ENCODE data around the gene MYO16. TPM values are rescaled to one million over a fixed set of nuclear protein-coding genes. Genes with fewer than 3 reads are reported as not detected.
A peak's percentile ranks its signal among the peaks of the same experiment; 100 is the strongest.
"Not testable (repeated sequence)": the region's sequence is repeated elsewhere in the genome, so short reads cannot be mapped to it uniquely, and the experiment has no call there.

Gene MYO16
- total RNA-seq, 1 donor from 2014 or later, result not detected

GRCh38 chr13:108860418-108860817 lies 231.0 kb downstream of the MYO16 start:
- no peaks in the 10 kb centered on the region for H3K36me3 Mint-ChIP-seq (ENCODE audit: low read depth)
- no peak overlapping the region for H3K27ac Mint-ChIP-seq
- no peaks in the 10 kb centered on the region for H3K9me3 Mint-ChIP-seq
- intact Hi-C loops (cut with micrococcal nuclease), result no loop called here
- no peak for DNase-seq
- no peaks in the 10 kb centered on the region for H3K4me1 Mint-ChIP-seq
- peaks cover 1% of the 10 kb centered on the region for H3K27me3 Mint-ChIP-seq
- H3K4me3 Mint-ChIP-seq, result no peak overlapping the region

DNA sequence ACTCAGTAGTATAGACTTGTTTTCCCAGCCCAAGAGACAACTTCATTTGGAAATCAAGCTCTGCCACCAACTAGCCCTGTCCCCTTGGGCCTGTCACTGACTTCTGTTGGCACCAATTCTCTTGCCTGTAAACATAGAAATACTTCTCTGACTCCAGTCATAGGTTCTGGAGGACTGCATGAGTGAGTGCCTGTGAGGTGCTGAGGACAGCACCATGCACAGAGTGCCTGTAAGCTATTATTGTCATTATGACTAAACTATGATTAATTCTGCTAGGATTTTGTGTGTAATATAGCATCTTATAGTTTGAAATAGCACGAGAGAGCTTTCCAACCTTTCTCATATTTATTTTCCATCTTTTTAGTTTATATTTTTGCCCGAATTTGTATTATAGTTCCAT lies 247.9 kb downstream of the MYO16 start:
- no peaks in the 10 kb centered on the region for H3K4me1 Mint-ChIP-seq
- no peak overlapping the region for H3K27ac Mint-ChIP-seq
- intact Hi-C loops (cut with micrococcal nuclease), result no loop called here
- H3K27me3 Mint-ChIP-seq, result no peaks in the 10 kb centered on the region
- no peaks in the 10 kb centered on the region for H3K36me3 Mint-ChIP-seq (ENCODE audit: low read depth)
- H3K4me3 Mint-ChIP-seq, result no peak overlapping the region
- DNase-seq, result no peak
- no peaks in the 10 kb centered on the region for H3K9me3 Mint-ChIP-seq

- Mint-ChIP-seq H3K4me3 (no peak overlapping the region), H3K36me3 (ENCODE audit: low read depth) (no peaks in the 10 kb centered on the region), H3K9me3 (no peaks in the 10 kb centered on the region), H3K4me1 (no peaks in the 10 kb centered on the region), H3K27me3 (no peaks in the 10 kb centered on the region), H3K27ac (no peak overlapping the region)
- intact Hi-C loops (cut with micrococcal nuclease), result no loop called here
- DNase-seq, result no peak
Measured at GRCh38 chr13:108878732-108879131, 249.3 kb downstream of the MYO16 start.

DNA sequence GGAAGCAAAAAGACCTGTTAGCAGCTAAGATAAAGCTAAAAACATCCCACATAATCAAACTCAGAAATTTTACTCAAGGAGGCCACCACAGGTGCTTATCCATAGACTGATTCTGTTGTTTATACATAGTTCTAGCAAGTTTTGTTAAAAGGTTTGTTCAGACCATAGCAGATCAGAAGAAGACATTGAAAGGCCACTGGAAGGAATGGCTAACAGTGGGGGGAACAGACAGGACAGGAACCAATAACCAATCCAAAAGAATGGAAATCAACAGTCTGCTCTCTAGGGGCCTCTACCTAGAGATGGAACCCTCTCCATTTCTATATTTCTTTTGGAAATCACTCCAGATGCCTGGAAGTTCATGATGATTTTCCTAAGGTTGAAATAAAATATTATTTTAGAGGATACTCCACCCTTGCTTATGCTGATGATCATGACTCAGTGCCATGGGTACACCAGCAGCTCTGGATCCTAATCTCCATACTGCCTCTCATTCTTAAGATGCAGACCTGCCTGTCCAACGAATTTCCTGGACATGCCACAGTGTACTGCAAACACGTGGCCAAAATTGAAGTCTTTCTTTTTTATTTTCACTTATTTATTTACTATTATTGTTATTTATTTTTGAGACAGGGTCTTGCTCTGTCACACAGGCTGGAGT lies 260.0 kb downstream of the MYO16 start:
- H3K4me3 Mint-ChIP-seq, result no peak overlapping the region
- peaks cover 9% of the 10 kb centered on the region for H3K27me3 Mint-ChIP-seq
- no peaks in the 10 kb centered on the region for H3K36me3 Mint-ChIP-seq (ENCODE audit: low read depth)

DNA sequence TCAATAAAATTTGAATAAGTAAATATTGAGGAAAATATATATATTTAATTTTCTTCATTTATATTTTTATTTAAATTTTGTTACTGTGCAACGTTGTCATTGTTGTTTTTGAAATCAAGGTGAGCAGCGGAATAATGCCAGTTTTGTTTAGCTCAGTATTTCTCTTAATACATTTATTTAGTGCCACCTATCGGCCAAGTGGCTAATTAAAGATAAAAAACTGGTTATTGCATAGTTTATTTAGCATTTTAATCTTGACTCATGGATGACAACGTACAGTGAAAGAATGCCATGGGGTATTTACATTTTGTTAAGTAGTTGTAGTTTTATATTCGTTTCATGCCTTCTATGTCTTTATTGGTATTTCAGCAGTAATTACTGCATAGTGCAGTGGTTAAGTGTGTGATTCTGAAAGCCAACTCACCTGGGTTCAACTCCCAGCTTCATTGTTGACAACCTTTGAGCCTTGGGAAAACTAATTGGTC lies 265.9 kb downstream of the MYO16 start:
- intact Hi-C loops (cut with micrococcal nuclease), result loop anchor here (5.0 kb wide), 1 partner anchor 668 kb away; no protein-coding TSS in a partner anchor
- DNase-seq, result no peak
- Mint-ChIP-seq H3K4me1 (peaks cover 11% of the 10 kb centered on the region), H3K27ac (no peak overlapping the region), H3K36me3 (ENCODE audit: low read depth) (no peaks in the 10 kb centered on the region), H3K4me3 (no peak overlapping the region), H3K9me3 (no peaks in the 10 kb centered on the region), H3K27me3 (peaks cover 11% of the 10 kb centered on the region)

More for the DNA sequence above, 260.0 kb downstream of the MYO16 start:
- DNase-seq, result no peak
- intact Hi-C loops (cut with micrococcal nuclease), result no loop called here
- Mint-ChIP-seq H3K4me1 (no peaks in the 10 kb centered on the region), H3K27ac (no peak overlapping the region), H3K9me3 (no peaks in the 10 kb centered on the region)

- H3K27me3 Mint-ChIP-seq, result peaks cover 17% of the 10 kb centered on the region
- no peaks in the 10 kb centered on the region for H3K36me3 Mint-ChIP-seq (ENCODE audit: low read depth)
- DNase-seq, result peak; percentile 77
- intact Hi-C loops (cut with micrococcal nuclease), result loop anchor here (1.0 to 5.0 kb wide), 2 partner anchors 576 to 671 kb away; no protein-coding TSS in a partner anchor
- no peaks in the 10 kb centered on the region for H3K9me3 Mint-ChIP-seq
- peak overlapping the region; percentile 41 for H3K4me3 Mint-ChIP-seq
- no peak overlapping the region for H3K27ac Mint-ChIP-seq
- H3K4me1 Mint-ChIP-seq, result peaks cover 11% of the 10 kb centered on the region
Measured at GRCh38 chr13:108897955-108898354, 268.5 kb downstream of the MYO16 start.

DNA sequence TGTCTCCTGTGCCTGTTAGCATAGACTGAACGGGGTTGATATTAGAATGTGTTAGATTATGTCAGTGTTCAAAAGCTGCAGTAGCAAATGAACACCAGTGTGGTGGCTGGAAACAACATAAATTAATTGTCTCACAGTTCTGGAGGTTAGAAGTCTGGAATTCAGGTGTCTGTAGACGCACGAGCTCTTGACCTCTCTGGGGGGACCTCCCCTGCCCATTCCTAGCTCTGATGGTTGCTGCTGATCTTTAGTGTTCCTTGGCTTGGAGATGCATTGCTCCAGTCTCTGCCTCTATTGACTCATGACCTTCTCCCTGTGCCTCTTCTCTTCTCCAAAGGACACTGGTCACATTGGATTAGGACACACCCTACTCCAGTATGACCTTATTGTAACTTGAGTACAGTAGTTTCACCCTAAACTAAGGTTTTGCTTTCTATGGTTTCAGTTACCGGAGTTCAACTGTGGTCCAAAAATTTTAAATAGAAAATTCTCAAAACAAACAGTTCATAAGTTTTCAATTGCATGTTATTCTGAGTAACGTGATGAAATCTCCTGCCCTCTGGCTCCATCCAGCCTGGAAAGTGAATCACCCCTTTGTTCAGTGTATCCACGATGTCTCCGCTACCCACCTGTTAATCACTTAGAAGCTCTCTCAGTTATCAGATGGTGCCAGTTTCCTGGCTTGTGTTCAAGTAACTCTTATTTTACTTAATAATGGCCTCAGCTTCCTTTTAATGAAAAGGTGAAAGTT lies 273.2 kb downstream of the MYO16 start:
- intact Hi-C loops (cut with micrococcal nuclease), result no loop called here
- Mint-ChIP-seq H3K9me3 (no peaks in the 10 kb centered on the region), H3K36me3 (ENCODE audit: low read depth) (no peaks in the 10 kb centered on the region), H3K4me1 (peaks cover 5% of the 10 kb centered on the region), H3K27ac (no peak overlapping the region), H3K4me3 (no peak overlapping the region), H3K27me3 (peaks cover 16% of the 10 kb centered on the region)
- no peak for DNase-seq

- Mint-ChIP-seq H3K9me3 (no peaks in the 10 kb centered on the region), H3K27ac (no peak overlapping the region), H3K27me3 (peaks cover 15% of the 10 kb centered on the region), H3K36me3 (ENCODE audit: low read depth) (no peaks in the 10 kb centered on the region), H3K4me3 (no peak overlapping the region), H3K4me1 (no peaks in the 10 kb centered on the region)
- intact Hi-C loops (cut with micrococcal nuclease), result no loop called here
- DNase-seq, result no peak
Measured at GRCh38 chr13:108903613-108904012, 274.2 kb downstream of the MYO16 start.

- no peak for DNase-seq
- H3K27me3 Mint-ChIP-seq, result peaks cover 28% of the 10 kb centered on the region
- peaks cover 2% of the 10 kb centered on the region for H3K36me3 Mint-ChIP-seq (ENCODE audit: low read depth)
- peaks cover 18% of the 10 kb centered on the region for H3K4me1 Mint-ChIP-seq
- intact Hi-C loops (cut with micrococcal nuclease), result no loop called here
- H3K9me3 Mint-ChIP-seq, result no peaks in the 10 kb centered on the region
- no peak overlapping the region for H3K4me3 Mint-ChIP-seq
- no peak overlapping the region for H3K27ac Mint-ChIP-seq
Measured at GRCh38 chr13:108911807-108912206, 282.4 kb downstream of the MYO16 start.

DNA sequence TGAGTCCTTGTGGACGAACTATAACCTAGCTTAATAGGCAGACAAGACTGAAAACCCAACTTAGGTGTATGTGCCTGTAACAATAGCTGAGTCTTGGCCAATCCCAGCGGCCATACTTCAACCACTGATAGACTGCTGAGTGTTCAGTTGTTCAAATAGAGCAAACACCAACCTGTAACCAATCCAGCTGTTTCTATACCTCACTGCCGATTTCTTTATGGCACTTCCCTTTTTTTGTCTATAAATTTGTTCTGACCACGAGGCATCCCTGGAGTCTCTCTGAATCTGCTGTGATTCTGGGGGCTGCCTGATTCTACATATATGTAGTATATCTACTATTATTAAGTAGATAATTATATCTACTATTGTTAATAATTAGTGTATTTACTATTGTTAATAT lies 284.3 kb downstream of the MYO16 start:
- H3K9me3 Mint-ChIP-seq; intact Hi-C loops (cut with micrococcal nuclease); DNase-seq; H3K27ac Mint-ChIP-seq; H3K4me3 Mint-ChIP-seq; H3K36me3 Mint-ChIP-seq (ENCODE audit: low read depth): not testable (repeated sequence)
- H3K4me1 Mint-ChIP-seq, result peaks cover 18% of the 10 kb centered on the region
- H3K27me3 Mint-ChIP-seq, result peaks cover 26% of the 10 kb centered on the region

DNA sequence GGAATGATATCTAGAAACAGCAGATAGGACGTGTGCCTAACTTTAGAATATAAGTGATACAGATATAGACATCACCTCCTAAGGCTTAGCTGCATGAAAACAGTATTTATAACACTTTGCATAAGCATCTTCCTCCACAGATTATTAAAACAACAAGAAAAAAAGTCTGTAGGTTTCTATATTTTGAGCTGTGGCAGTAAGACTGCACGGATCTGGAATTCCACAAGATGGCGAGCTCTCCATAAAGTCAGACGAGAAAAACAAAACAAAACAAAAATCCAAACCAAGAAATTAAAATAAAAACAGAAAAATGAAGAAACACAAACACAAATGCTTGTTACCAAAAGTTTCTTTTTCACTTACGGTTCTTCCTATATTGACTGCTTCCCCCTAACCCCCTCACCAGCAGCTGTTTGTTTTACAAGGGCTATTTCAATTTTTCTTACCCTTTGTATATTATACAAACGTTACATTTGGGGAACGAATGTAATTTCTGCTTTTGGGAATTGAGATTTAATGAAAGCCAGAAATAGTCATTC lies 285.8 kb downstream of the MYO16 start:
- peaks cover 27% of the 10 kb centered on the region for H3K4me1 Mint-ChIP-seq
- H3K9me3 Mint-ChIP-seq, result no peaks in the 10 kb centered on the region
- H3K36me3 Mint-ChIP-seq (ENCODE audit: low read depth), result peaks cover 2% of the 10 kb centered on the region
- peaks cover 19% of the 10 kb centered on the region for H3K27me3 Mint-ChIP-seq
- no peak for DNase-seq
- intact Hi-C loops (cut with micrococcal nuclease), result loop anchor here (1.0 to 5.0 kb wide), 4 partner anchors 46 to 871 kb away; partner anchors contain the start of genes ABHD13, IRS2, LIG4 and TNFSF13B
- H3K4me3 Mint-ChIP-seq, result peak overlapping the region; percentile 77
- H3K27ac Mint-ChIP-seq, result peak overlapping the region; percentile 93

DNA sequence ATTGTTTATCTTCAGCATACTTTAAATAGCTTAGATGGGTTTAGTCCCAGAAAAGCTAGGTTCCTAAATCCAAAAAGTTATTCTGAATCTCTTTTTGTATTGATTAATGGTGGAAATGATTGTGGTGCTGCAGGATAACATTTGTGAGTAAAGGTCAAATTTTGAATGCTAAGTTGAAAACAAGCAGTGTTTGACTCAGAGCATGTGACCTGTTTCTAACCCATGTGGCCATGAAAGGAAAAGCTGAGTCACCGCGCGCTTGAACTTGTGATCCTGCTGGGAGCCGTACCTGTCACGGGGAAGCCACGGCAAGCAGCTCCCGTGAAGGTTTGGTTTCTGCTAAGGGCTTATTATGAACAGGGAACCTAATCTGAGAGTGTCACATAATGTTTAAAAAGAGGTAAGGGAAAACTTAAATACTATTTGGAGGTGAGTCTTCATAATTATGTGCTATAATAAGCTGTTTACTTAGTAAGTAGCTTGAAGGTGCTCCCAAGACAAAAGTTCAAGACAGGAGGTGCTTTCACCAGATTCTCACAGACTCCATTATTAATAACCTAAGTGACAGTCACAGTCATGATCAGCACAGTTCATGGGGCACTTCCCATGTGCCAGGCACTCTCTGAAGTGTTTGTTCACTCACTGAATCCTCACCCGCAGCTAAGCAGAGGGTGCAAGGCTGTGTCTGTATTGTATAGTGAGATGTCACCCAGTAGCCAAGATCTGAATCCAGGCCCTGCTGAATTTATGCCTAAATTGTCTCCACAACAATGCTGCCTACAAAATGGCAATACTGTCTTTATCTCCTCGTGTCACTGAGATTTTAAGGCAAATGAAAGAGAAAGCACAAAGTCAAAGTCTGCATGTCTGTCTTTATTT lies 286.5 kb downstream of the MYO16 start:
- peak overlapping the region; percentile 93 for H3K27ac Mint-ChIP-seq
- H3K4me1 Mint-ChIP-seq, result peaks cover 29% of the 10 kb centered on the region

GRCh38 chr13:108917581-108917980 lies 288.2 kb downstream of the MYO16 start:
- H3K36me3 Mint-ChIP-seq (ENCODE audit: low read depth), result peaks cover 2% of the 10 kb centered on the region
- no peak for DNase-seq
- peaks cover 29% of the 10 kb centered on the region for H3K4me1 Mint-ChIP-seq
- intact Hi-C loops (cut with micrococcal nuclease), result loop anchor here (5.0 kb wide), 1 partner anchor 700 kb away; the partner anchor contains the start of genes ABHD13 and LIG4
- H3K27me3 Mint-ChIP-seq, result peaks cover 3% of the 10 kb centered on the region
- H3K27ac Mint-ChIP-seq, result no peak overlapping the region
- no peak overlapping the region for H3K4me3 Mint-ChIP-seq
- no peaks in the 10 kb centered on the region for H3K9me3 Mint-ChIP-seq

More for the DNA sequence above, 286.5 kb downstream of the MYO16 start:
- intact Hi-C loops (cut with micrococcal nuclease), result loop anchor here (1.0 to 5.0 kb wide), 4 partner anchors 45 to 870 kb away; partner anchors contain the start of genes ABHD13, IRS2, LIG4 and TNFSF13B
- H3K27me3 Mint-ChIP-seq, result peaks cover 14% of the 10 kb centered on the region
- H3K9me3 Mint-ChIP-seq, result no peaks in the 10 kb centered on the region
- DNase-seq, result peak; percentile 93
- peaks cover 2% of the 10 kb centered on the region for H3K36me3 Mint-ChIP-seq (ENCODE audit: low read depth)
- H3K4me3 Mint-ChIP-seq, result peak overlapping the region; percentile 77

All from activated CD4-positive, alpha-beta T cell treated with anti-CD3 and anti-CD28 coated beads, Interleukin-2, amount 10 ng/mL, durations not matched to agents 24 days and 14 days (primary cell).